Adipose tissue (tissue), 3 donors: ENCODE data around the gene RIMBP2. TPM values are rescaled to one million over a fixed set of nuclear protein-coding genes. Genes with fewer than 3 reads are reported as not detected.

Source experiments
- H3K27ac ChIP-seq: one replicate; pipeline ENCODE4 v1.5.1; 2013; ENCODE audit warnings: low read depth, low read length
- WGBS, 3 donors: extraction: QIAGEN DNeasy Blood & Tissue Kit; methylation state at CpG; one replicate each; pipeline ENCODE4 v1.1.7; 2013; 5-methylcytosine and 5-hydroxymethylcytosine counted together
- polyA plus RNA-seq, 3 donors: library from polyadenylated mRNA; stranded (reverse); fragments of 200-250 nt; gene quantifications; one replicate each; pipeline ENCODE4 v1.2.3, GENCODE V29; 2013
- donor health status: healthy with polysubstance abuse.
- donor health status: Bipolar disorder and iron deficiency.
- donor health status: healthy.

The RIMBP2 gene
- polyA plus RNA-seq, 3 donors = 0.49 to 1.7 (median 1.1) TPM

GRCh38 chr12:130521375-130522124 lies 194.5 kb downstream of the RIMBP2 start:
- H3K27ac ChIP-seq = no peak overlapping the region
- WGBS, 3 donors = 67 to 77% (median 71%) methylated on average over 11 of the region's 11 CpGs

DNA sequence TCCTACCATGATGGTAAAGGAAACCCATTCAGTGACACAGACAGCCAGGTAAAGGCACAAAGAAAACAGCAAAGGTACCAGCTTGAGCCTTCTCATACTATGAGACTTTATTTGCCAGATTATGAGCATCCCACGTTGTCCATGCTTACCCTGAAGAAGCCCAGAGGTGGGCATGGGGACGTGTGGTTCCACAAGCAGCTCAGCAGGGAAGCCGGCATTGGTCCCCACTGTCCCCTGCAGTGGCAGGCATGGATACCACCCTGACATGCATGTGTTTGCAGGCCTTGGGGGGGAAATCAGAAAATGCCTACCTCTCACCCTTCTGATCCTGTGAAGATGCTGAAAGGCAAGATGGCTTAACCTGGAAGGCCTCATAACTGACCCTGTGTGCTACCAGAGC lies 195.3 kb downstream of the RIMBP2 start:
- 57 to 69% (median 64%) methylated on average over 3 of the region's 3 CpGs for WGBS, 3 donors
- no peak overlapping the region for H3K27ac ChIP-seq

GRCh38 chr12:130517588-130517987 lies 198.5 kb downstream of the RIMBP2 start:
- no peak overlapping the region for H3K27ac ChIP-seq
- 76 to 90% (median 87%) methylated on average over 3 of the region's 3 CpGs for WGBS, 3 donors

GRCh38 chr12:130514149-130514551 lies 201.9 kb downstream of the RIMBP2 start:
- no peak overlapping the region for H3K27ac ChIP-seq
- 7 to 20% (median 18%) methylated on average over 5 of the region's 5 CpGs for WGBS, 3 donors

GRCh38 chr12:130513556-130513955 lies 202.5 kb downstream of the RIMBP2 start:
- H3K27ac ChIP-seq = no peak overlapping the region
- 64 to 87% (median 80%) methylated on average over 2 of the region's 2 CpGs for WGBS, 3 donors

DNA sequence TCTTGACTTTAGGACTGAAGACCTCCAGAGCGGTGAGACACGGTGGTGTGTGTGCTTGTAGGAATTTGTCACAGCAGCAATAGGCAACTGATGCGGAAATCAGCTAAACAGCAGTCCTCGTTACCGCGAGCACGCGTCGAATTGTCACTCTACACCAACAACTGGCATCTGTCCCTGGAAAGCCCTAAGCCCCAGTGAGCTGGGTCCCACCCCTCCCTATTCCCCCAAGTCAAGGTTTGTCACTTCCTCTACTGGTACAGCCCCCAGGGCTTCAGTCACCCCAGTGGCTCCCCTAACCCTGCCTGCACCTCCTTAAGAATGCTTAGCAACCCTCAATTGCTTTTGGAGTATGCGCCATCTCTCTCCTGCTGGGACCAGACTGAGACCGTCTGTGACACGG lies 204.8 kb downstream of the RIMBP2 start:
- no peak overlapping the region for H3K27ac ChIP-seq
- whole genome bisulfite sequencing, 3 donors = 80 to 87% (median 86%) methylated on average over 12 of the region's 12 CpGs

DNA sequence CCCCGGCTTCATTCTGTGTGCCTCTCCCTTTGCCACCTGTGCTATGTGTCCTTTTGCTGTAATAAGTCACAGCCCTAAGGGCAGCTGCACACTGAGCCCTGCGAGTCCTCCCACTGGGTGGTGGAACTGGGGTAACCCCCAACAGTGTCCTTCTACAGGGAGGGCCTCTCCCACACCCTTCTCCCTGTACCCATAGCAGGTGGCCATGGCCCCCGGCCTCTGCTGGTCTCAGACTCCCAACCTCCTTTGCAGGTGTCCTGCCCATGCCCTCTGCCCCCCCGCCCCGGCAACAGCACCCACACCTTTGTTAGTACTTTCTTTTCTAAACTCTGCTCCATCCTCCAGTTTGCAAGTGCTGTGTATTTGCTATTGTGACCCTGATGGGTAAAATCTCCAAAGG lies 206.6 kb downstream of the RIMBP2 start:
- H3K27ac ChIP-seq = no peak overlapping the region
- 74 to 85% (median 75%) methylated on average over 5 of the region's 5 CpGs for WGBS, 3 donors

DNA sequence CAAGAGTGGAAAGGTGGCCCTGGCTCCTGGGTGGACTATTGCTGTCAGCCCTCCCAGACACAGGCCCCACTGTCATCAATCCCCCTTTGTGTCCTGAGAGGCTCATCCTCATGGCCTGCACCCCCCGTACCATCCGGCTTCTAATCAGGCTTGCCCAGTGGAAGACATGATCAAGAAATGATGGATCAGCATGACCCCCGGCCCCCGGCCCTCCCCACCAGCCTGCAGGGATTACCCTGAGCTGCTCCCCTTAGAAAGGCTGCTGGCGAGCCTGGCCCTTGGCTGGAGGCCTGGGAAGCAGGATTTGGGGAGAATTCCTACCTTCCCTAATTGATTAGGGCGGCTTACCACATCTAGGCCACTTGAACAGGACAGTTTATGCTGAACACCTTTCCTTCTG lies 207.3 kb downstream of the RIMBP2 start:
- no peak overlapping the region for H3K27ac ChIP-seq
- 67 to 78% (median 72%) methylated on average over 6 of the region's 6 CpGs for WGBS, 3 donors

- H3K27ac ChIP-seq = no peak overlapping the region
- WGBS, 3 donors = 70 to 74% (median 71%) methylated on average over 5 of the region's 5 CpGs
Measured at GRCh38 chr12:130508318-130508717, 207.8 kb downstream of the RIMBP2 start.

DNA sequence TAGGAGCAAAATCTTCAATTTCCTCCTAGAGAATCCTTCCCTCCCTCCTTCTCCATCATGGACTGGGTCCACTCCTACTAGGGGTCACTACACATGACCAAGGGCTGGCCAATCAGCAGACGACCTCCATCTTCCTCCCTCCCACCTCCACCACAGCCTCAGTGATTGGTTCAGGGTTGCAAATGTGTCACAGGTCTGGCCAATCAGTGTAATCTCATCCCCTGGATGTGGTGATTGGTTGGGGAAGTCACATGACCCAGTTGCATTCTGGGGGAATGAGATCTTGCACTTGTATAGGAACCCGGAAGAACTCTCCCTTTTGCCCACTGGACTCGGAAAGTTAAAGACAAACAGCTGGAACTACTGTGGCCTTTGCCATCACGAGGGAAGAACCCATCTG lies 209.3 kb downstream of the RIMBP2 start:
- no peak overlapping the region for H3K27ac ChIP-seq
- 73 to 79% (median 78%) methylated on average over 4 of the region's 4 CpGs for WGBS, 3 donors

DNA sequence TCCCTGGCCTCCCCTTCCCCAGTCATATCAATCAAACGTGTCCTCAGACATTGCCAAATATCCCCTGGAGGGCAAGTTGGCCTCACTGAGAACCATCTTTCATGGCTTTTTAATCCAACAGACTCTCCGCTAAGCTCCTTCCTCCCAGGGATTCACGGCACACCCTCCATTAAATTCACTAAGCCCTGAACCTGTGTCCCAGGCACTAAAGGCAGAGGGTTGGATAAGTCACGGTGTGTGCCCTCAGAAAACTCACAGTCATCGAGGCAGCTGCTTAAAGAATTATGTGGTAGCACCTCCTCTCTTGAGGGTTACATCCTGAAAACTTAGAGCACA lies 211.3 kb downstream of the RIMBP2 start:
- no peak overlapping the region for H3K27ac ChIP-seq
- 62 to 72% (median 71%) methylated on average over 5 of the region's 5 CpGs for WGBS, 3 donors

GRCh38 chr12:130504110-130504839 lies 211.8 kb downstream of the RIMBP2 start:
- 63 to 72% (median 71%) methylated on average over 18 of the region's 18 CpGs for WGBS, 3 donors
- no peak overlapping the region for H3K27ac ChIP-seq

GRCh38 chr12:130501821-130502220 lies 214.3 kb downstream of the RIMBP2 start:
- 71 to 90% (median 86%) methylated on average over 8 of the region's 8 CpGs for WGBS, 3 donors
- H3K27ac ChIP-seq = no peak overlapping the region

DNA sequence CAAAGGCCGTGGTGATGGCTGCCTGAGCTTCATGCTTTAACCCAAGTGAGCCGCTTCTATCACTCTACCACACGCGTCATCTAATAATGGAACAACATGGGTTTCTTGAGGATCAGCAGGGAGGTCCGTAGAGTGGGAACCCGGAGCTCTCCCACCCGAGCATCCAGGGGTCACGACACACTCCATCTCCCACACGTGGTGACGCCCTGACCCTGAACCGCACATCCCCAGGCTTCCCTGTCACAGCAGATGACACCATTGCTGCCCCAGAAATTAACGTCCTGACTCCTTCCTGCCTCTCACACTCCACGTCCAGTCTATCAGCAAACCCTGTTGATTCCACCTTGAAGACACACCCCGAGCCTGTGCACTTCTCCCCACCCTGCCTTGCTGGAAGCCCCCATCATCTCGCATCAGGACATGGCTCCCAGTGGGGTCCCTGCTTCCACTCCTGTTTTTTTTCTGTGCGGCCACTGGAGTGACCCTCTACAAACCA lies 215.2 kb downstream of the RIMBP2 start:
- 75 to 79% (median 75%) methylated on average over 16 of the region's 16 CpGs for WGBS, 3 donors
- H3K27ac ChIP-seq = no peak overlapping the region

- 57 to 74% (median 66%) methylated on average over 4 of the region's 4 CpGs for WGBS, 3 donors
Measured at GRCh38 chr12:130499474-130499873, 216.6 kb downstream of the RIMBP2 start.

DNA sequence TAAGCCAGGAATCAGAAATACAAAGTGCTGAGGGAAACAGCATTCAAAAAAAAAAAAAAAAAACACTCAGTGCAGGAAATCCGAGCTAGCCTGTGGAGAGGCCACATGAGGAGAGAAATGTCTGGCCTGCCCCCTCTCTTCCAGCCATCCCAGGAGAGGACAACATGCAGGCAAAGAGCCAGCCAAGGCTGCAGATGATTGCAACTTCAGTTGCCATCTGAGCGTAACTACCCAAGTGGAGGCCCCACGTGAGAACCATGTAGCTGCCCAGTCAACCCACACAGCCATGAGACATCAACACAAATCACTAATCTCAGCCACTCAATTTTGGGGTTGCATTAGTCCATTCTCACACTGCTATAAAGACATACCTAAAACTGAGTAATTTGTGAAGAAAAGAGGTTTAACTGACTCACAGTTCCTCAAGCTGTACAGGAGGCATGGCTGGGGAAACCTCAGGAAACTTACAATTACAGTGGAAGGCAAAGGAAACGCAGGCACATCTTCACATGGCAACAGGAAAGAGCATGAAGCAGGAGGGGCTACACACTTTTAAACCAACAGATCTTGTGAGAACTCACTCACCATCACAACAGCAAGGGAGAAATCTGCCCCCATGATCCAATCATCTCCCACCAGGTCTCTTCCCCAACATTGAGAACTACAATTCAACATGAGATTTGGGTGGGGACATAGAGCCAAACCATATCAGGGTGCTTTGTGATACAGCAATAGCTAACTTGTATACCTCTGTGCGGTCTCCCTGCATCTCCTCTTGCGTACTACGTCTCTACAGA lies 217.3 kb downstream of the RIMBP2 start:
- no peak overlapping the region for H3K27ac ChIP-seq
- WGBS, 3 donors = 68 to 77% (median 74%) methylated on average over 7 of the region's 7 CpGs

More at GRCh38 chr12:130499474-130499873, 216.6 kb downstream of the RIMBP2 start:
- no peak overlapping the region for H3K27ac ChIP-seq

DNA sequence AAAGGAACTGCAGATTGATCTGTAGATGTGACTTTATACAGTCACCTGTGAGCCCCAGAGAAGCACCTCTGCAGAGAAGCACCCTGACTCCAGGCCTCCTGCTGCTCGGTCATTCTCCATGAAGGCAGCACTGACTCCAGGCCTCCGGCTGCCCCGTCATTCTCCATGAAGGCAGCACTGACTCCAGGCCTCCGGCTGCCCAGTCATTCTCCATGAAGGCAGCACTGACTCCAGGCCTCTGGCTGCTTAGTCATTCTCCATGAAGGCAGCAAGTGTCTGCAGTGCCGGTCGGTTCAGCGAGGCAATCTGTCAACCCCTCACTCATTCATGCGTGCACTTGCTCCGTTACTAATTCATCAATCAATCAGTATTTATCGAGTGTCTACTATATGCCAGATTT lies 218.1 kb downstream of the RIMBP2 start:
- WGBS, 3 donors = 56 to 86% (median 83%) methylated on average over 10 of the region's 10 CpGs
- H3K27ac ChIP-seq = no peak overlapping the region

DNA sequence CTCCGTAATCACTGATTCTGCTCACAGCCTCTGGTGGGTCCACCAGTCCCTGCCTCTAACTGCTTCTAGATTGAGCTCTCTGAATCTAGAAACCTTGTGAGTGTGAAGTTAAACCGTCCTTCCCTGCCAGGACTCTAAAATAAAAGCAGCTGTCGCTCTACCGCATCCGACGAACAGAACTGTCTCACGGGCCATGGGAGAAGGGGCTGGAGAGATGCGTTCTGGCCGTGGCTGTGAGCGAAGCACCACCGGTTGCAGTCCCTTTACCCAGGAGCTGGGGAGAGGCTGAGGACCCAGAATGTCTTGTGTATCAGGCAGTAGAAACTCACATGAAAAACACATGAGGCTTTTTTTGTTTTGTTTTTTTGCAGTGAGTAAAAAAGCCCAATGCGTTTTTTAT lies 218.8 kb downstream of the RIMBP2 start:
- H3K27ac ChIP-seq = no peak overlapping the region
- WGBS, 3 donors = 79 to 80% (median 80%) methylated on average over 12 of the region's 12 CpGs

DNA sequence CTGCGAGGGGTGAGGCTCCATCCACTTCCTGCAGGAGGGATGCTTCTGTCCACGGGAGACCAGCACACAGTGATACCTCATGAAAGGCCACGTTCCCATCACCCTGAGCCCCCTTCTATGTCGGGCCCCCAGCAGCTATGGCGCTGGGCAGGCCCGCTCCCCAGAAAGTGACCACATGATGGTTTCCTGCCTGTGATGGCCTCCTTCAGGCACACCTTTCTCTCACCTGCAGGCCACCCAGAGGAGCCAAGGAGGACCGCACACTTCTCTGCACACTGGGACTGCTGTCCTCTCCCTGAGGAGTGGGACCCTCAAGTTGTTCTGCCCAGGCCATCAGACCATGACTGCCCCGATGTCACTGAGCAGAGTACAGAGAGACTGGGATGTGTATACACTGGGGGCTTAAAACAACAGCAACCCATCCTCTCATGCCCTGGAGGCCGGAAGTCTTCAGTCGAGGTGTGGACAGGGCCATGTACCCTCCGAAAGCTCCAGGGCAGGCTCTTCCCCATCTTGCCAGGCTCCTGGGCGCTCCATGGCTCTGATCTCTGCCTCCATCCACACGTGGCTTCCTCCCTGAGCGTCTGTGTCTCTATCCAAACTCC lies 219.5 kb downstream of the RIMBP2 start:
- WGBS, 3 donors = 71 to 77% (median 76%) methylated on average over 14 of the region's 14 CpGs
- no peak overlapping the region for H3K27ac ChIP-seq
